Karpas-422 (cell line): ENCODE measurements around the gene CDH18. TPM values are rescaled to one million over a fixed set of nuclear protein-coding genes. Genes with fewer than 3 reads are reported as not detected.

ENCODE experiments used
- DNase-seq: peaks from one replicate; pipeline ENCODE4 v3.0.0-alpha.2; 2015
- H2AFZ ChIP-seq: fragments of 200-600 bp; sonication (generic); 2 replicates; pipeline ENCODE4 v1.6.1; 2014; ENCODE audit warnings: antibody characterized with exemption, low read length, mixed read lengths
- H3K27ac ChIP-seq: fragments of 200-600 bp; sonication (generic); 2 replicates; pipeline ENCODE4 v1.5.1; 2014; ENCODE audit warnings: mild to moderate bottlenecking, low read length, moderate library complexity
- H3K27me3 ChIP-seq: fragments of 200-600 bp; sonication (generic); 2 replicates; pipeline ENCODE4 v1.6.1; 2014; ENCODE audit warnings: low read length, mixed read lengths
- H3K36me3 ChIP-seq: fragments of 200-600 bp; sonication (generic); 2 replicates; pipeline ENCODE4 v1.6.1; 2014; ENCODE audit warnings: low read length, mixed read lengths; ENCODE audit not compliant: insufficient read depth
- H3K4me1 ChIP-seq: fragments of 200-600 bp; sonication (generic); 2 replicates; pipeline ENCODE4 v1.6.1; 2014; ENCODE audit warnings: mild to moderate bottlenecking, low read length, mixed read lengths
- H3K4me2 ChIP-seq: fragments of 200-600 bp; sonication (generic); 2 replicates; pipeline ENCODE4 v1.6.1; 2014; ENCODE audit warnings: low read length, low read depth, mild to moderate bottlenecking; ENCODE audit not compliant: poor library complexity, severe bottlenecking
- H3K4me3 ChIP-seq: fragments of 200-600 bp; sonication (generic); 2 replicates; pipeline ENCODE4 v1.5.1; 2014; ENCODE audit warnings: mild to moderate bottlenecking, antibody characterized with exemption, low read length, mixed read lengths
- H3K79me2 ChIP-seq: fragments of 200-600 bp; sonication (generic); 2 replicates; pipeline ENCODE4 v1.6.1; 2014; ENCODE audit warnings: mild to moderate bottlenecking, low read length, mixed read lengths
- H3K9ac ChIP-seq: fragments of 200-600 bp; sonication (generic); 2 replicates; pipeline ENCODE4 v1.6.0; 2014; ENCODE audit warnings: low read length
- H3K9me2 ChIP-seq: fragments of 200-600 bp; sonication (generic), shearing (Covaris generic); replicated peaks from 2 replicates; pipeline ENCODE4 v1.6.0; 2014; ENCODE audit warnings: mild to moderate bottlenecking, low read length, moderate library complexity; ENCODE audit not compliant: insufficient read depth
- H3K9me3 ChIP-seq: fragments of 300-700, 200-600 bp; sonication (generic); 2 replicates; pipeline ENCODE4 v1.6.1; 2014; ENCODE audit warnings: low read length, mixed read lengths
- H4K20me1 ChIP-seq: fragments of 200-600 bp; sonication (generic); 2 replicates; pipeline ENCODE4 v1.6.1; 2014; ENCODE audit warnings: mild to moderate bottlenecking, antibody characterized with exemption, low read length, low read depth; ENCODE audit not compliant: insufficient read depth
- total RNA-seq: library from RNA; depleted of rRNA; stranded (reverse); fragments of >200 nt; shearing (Covaris generic); gene quantifications from 2 replicates; pipeline ENCODE4 v1.2.3, GENCODE V29; 2014; ENCODE audit warnings: low replicate concordance

Gene CDH18
- total RNA-seq, 1 experiment from 2014 or later = not detected

DNA sequence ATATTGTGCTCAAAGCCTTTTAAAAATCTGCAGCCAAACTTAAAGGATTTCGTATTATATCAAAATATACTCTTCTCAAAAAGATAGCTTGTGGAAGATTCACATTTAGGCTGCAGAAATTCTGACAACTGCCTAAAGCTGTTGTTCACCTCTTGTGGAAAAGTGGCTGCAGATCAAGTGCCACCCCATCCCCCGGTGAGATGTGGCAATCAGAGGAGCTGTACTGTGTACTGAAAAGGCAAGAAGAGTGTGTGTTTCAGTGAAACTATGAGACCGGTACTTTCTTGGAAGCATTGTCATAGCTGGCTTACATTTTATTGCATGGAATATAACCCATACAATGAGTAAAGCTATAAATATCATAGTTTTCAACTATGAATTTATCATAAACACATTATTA is 64.3 kb downstream of the CDH18 start:
- Histone ChIP-seq H3K27ac (no peak overlapping the region), H2AFZ (no peak overlapping the region), H3K9ac (no peak overlapping the region), H3K4me1 (no peaks in the 10 kb centered on the region), H3K79me2 (no peaks in the 10 kb centered on the region), H3K4me2 (no peak overlapping the region), H3K9me2 (no peaks in the 10 kb centered on the region), H3K4me3 (no peak overlapping the region), H3K36me3 (no peaks in the 10 kb centered on the region; the same call in 1 of the 2 replicates), H4K20me1 (no peaks in the 10 kb centered on the region), H3K9me3 (peaks cover 10% of the 10 kb centered on the region; the same call in 1 of the 2 replicates), H3K27me3 (no peaks in the 10 kb centered on the region)
- DNase-seq = no peak

- no peak for DNase-seq
- H3K79me2 ChIP-seq = no peaks in the 10 kb centered on the region
- H3K27ac ChIP-seq = no peak overlapping the region
- H3K4me1 ChIP-seq = no peaks in the 10 kb centered on the region
- no peaks in the 10 kb centered on the region for H3K27me3 ChIP-seq
- no peak overlapping the region for H3K4me3 ChIP-seq
- peaks cover 22% of the 10 kb centered on the region; the same call in 1 of the 2 replicates for H3K9me3 ChIP-seq
- no peaks in the 10 kb centered on the region for H3K9me2 ChIP-seq
- no peak overlapping the region for H3K9ac ChIP-seq
- H2AFZ ChIP-seq = no peak overlapping the region
- H3K4me2 ChIP-seq = no peak overlapping the region
- H4K20me1 ChIP-seq = no peaks in the 10 kb centered on the region
- no peaks in the 10 kb centered on the region for H3K36me3 ChIP-seq
Measured at GRCh38 chr5:19920761-19921160, 67.2 kb downstream of the CDH18 start.

DNA sequence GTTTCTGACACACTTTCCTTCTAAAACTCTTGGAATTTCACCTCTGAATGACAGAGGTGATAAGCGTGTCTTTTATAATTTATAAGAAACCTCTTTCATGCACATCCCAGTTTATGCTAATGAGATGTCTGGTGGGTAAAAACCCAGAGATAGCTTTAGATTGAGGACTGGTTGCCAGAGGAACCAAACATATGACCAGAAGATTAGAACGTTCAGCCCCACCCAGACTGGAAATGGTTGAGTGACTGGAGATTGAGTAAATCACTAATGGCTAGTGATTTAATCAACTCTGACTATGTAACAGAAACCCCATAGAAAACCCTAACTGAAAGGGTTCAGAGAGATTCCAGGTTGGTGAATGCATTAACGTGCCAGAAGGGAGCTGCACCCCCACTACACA is 69.2 kb downstream of the CDH18 start:
- no peaks in the 10 kb centered on the region for H3K4me1 ChIP-seq
- H3K27ac ChIP-seq = no peak overlapping the region
- no peaks in the 10 kb centered on the region for H3K79me2 ChIP-seq
- no peak for DNase-seq
- no peak overlapping the region for H3K4me2 ChIP-seq
- H3K9me3 ChIP-seq = peaks cover 25% of the 10 kb centered on the region; the same call in 1 of the 2 replicates
- no peaks in the 10 kb centered on the region for H3K9me2 ChIP-seq
- H3K36me3 ChIP-seq = no peaks in the 10 kb centered on the region
- H4K20me1 ChIP-seq = no peaks in the 10 kb centered on the region
- H3K9ac ChIP-seq = no peak overlapping the region
- H2AFZ ChIP-seq = no peak overlapping the region
- no peaks in the 10 kb centered on the region for H3K27me3 ChIP-seq
- H3K4me3 ChIP-seq = no peak overlapping the region

DNA sequence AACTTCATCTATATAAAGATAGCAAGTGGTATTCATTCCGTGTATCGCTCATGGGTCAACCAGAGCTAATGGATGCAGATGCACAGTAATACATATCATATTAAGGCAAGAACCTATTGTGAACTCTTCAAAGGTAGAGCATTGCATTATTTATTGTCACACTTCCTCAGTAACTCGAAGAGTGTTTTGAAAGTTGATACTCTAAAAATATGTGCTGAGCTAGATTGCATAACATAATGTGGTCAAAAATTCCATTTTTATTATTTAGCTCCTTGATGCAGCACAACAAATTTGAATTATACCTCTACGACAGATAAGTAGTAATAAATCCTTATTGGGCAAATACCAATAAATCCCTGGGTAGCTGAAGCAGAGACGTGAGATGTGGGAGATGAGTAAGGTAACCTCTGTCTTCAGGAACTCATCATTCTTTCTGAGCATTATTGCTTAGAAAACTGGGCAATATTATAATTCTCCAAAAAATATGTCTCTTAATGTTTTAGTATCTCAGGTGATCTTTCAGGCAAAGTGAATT is 70.3 kb downstream of the CDH18 start:
- H3K4me3 ChIP-seq = no peak overlapping the region
- H3K9ac ChIP-seq = no peak overlapping the region
- H3K36me3 ChIP-seq = no peaks in the 10 kb centered on the region
- no peak for DNase-seq
- H3K79me2 ChIP-seq = no peaks in the 10 kb centered on the region
- H3K9me2 ChIP-seq = no peaks in the 10 kb centered on the region
- H3K27me3 ChIP-seq = no peaks in the 10 kb centered on the region
- H4K20me1 ChIP-seq = no peaks in the 10 kb centered on the region
- no peak overlapping the region for H2AFZ ChIP-seq
- peaks cover 22% of the 10 kb centered on the region; the same call in 1 of the 2 replicates for H3K9me3 ChIP-seq
- H3K4me2 ChIP-seq = no peak overlapping the region
- H3K4me1 ChIP-seq = no peaks in the 10 kb centered on the region
- no peak overlapping the region for H3K27ac ChIP-seq

DNA sequence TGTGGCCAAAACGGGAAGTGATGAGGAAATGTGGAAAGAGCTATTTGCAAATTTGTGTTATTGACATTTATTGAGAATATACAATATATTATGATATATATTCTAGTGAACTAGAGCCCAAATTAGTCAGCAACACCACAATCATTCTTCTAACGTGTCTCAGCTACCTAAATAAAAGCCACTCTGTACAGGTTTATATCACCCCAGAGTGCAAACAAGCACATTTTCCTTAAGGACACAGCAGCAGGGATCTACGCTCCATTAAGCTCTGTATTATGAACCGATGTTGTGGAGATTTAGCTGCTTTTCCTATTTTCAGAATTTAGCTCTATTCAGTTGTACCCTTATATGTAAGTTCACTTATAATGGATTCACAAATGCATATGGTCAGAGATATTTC is 77.9 kb downstream of the CDH18 start:
- H3K9me2 ChIP-seq = no peaks in the 10 kb centered on the region
- no peak for DNase-seq

GRCh38 chr5:19904766-19905165 is 83.2 kb downstream of the CDH18 start:
- Histone ChIP-seq H3K9me2 (no peaks in the 10 kb centered on the region), H4K20me1 (no peaks in the 10 kb centered on the region), H3K4me2 (no peak overlapping the region), H3K4me3 (no peak overlapping the region), H3K9ac (no peak overlapping the region), H3K4me1 (no peaks in the 10 kb centered on the region), H2AFZ (no peak overlapping the region), H3K9me3 (peaks cover 11% of the 10 kb centered on the region), H3K36me3 (no peaks in the 10 kb centered on the region), H3K27ac (no peak overlapping the region), H3K27me3 (no peaks in the 10 kb centered on the region), H3K79me2 (no peaks in the 10 kb centered on the region)
- DNase-seq = no peak

More for the DNA sequence above, 77.9 kb downstream of the CDH18 start:
- H3K4me2 ChIP-seq = no peak overlapping the region
- H3K9ac ChIP-seq = no peak overlapping the region
- H3K27me3 ChIP-seq = no peaks in the 10 kb centered on the region
- no peak overlapping the region for H2AFZ ChIP-seq
- peaks cover 9% of the 10 kb centered on the region; the same call in 1 of the 2 replicates for H3K9me3 ChIP-seq
- H3K27ac ChIP-seq = no peak overlapping the region
- no peak overlapping the region for H3K4me3 ChIP-seq
- no peaks in the 10 kb centered on the region for H3K79me2 ChIP-seq
- no peaks in the 10 kb centered on the region for H3K4me1 ChIP-seq
- H4K20me1 ChIP-seq = no peaks in the 10 kb centered on the region
- no peaks in the 10 kb centered on the region for H3K36me3 ChIP-seq

DNA sequence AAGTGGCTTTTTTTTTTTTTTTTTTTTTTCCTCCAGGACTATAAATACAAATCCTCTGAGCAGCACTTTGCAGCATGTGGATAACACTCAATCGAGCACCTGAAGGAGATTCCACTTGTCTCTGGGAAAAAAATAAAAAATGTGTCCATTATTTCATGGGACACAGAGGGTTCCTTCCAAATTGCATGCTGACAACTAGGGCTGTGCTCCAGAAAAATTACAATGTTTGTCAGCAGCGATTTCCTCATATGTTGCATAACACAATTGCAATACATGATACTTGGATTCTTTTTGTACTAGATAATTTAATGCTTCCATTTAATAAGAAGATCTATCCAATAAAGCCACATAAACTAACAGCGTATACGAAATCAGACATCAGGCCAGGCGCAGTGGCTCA is 84.4 kb downstream of the CDH18 start:
- Histone ChIP-seq H3K4me2 (no peak overlapping the region), H2AFZ (no peak overlapping the region), H3K9ac (no peak overlapping the region), H3K79me2 (no peaks in the 10 kb centered on the region), H3K4me3 (no peak overlapping the region), H4K20me1 (no peaks in the 10 kb centered on the region), H3K9me2 (no peaks in the 10 kb centered on the region), H3K27ac (no peak overlapping the region), H3K9me3 (peaks cover 14% of the 10 kb centered on the region), H3K4me1 (no peaks in the 10 kb centered on the region), H3K27me3 (no peaks in the 10 kb centered on the region), H3K36me3 (no peaks in the 10 kb centered on the region)
- DNase-seq = no peak

DNA sequence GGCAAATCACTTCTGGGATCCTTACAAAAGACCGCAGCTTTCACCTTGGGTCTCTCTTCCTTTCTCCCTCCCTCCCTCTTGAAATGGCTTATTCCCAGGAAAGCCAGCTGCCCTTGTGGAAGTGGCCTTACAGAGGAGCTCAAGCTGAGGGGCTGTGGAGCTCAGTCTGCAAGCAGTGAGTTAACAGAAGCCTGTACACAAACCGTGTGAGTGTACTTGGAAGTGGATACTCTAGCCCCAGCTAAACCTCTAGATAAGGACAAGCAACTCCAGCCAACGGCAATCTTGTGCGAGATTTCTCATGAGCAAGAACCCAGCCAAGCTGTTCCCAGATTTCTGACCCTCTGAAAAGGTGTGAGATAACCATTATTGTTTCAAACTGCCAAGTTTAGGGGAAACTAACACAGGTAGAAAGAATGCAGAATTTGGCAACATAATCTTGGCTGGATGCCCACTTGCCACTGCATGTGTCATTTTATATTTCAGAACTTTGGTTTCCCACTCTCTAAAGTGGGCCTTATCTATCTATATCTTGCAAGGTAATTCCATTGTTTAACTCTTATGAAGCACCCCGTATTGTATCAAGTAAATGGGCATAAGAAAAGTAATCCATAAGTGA is 85.6 kb downstream of the CDH18 start:
- no peak overlapping the region for H3K27ac ChIP-seq
- H3K9me3 ChIP-seq = peaks cover 18% of the 10 kb centered on the region
- H3K4me1 ChIP-seq = no peaks in the 10 kb centered on the region
- H3K9me2 ChIP-seq = no peaks in the 10 kb centered on the region
- H3K27me3 ChIP-seq = no peaks in the 10 kb centered on the region
- H2AFZ ChIP-seq = no peak overlapping the region
- H3K4me2 ChIP-seq = no peak overlapping the region
- H3K4me3 ChIP-seq = no peak overlapping the region
- no peaks in the 10 kb centered on the region for H3K36me3 ChIP-seq
- no peaks in the 10 kb centered on the region for H3K79me2 ChIP-seq
- DNase-seq = no peak
- H4K20me1 ChIP-seq = no peaks in the 10 kb centered on the region
- no peak overlapping the region for H3K9ac ChIP-seq
